Panc1 (cell line): ENCODE results near the gene RXFP4.

ENCODE experiments used
- CTCF ChIP-seq: fragments of 450-650 bp; IDR thresholded peaks from 2 replicates; pipeline ENCODE4 v1.5.1; 2017; ENCODE audit warnings: mild to moderate bottlenecking
- POLR2AphosphoS5 ChIP-seq: IDR thresholded peaks from 2 replicates; pipeline ENCODE4 v1.6.1; 2012; ENCODE audit warnings: mild to moderate bottlenecking, low read depth, low read length, moderate library complexity
- REST ChIP-seq, 2 experiments: IDR thresholded peaks; 2 replicates each; pipeline ENCODE4 v1.6.1; 2011 to 2012; ENCODE audit warnings: low read depth in 2 of 2, control low read depth in 1 of 2, low read length in 1 of 2, mild to moderate bottlenecking in 1 of 2, moderate library complexity in 1 of 2; ENCODE audit not compliant: insufficient read depth in 1 of 2

DNA sequence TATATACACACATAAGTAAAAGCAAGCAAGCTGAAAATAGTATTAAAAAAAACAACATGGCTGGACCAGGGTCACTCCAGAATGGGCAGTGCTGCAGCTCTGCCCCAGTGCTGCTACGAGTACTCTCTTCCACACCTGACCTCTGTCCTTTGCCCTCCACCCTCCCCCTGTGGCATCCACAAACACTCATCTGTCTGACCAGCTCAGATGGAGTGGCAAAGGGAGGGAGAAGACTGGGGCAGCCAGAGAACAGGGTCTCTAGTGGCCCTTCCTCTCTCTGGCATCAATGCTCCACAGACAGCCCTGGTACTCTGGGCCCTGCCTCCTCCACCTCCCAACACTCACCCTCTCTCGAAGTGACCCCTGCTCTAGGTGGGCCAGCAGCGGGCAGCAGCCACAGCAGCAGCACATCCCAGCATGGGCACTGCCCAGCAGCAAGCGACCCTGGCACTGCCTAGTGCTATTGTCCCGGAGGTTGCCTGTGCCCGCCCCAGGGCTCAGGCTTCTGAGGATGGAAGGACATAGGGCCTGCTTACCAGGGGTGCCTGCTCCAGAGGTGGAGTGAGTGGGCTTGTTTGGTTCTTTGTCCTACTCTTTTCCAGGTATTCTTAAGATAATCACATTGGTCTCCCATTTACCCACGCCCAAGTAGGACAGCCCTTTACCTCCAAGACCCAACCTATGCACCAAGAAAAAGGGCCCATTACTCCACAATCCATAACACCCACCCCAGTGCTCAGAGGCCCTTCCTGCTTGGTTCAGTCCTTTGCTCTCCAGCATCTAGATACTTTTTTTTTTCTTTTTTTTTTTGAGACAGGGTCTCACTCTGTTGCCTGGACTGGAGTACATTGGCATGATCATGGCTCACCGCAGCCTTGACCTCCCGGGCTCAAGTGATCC lies 30.7 kb downstream of the RXFP4 start:
- TF ChIP-seq CTCF (no peak), REST (IDR thresholded peaks at IDR 0.05; ENCODE audit: insufficient read depth in 1 of 2, low read depth in 2 of 2, low read length in 1 of 2) (no peak), POLR2AphosphoS5 (no peak)
